Left lung (tissue), 10 donors: Measurements from ENCODE around the gene PTOV1. TPM values are rescaled to one million over a fixed set of nuclear protein-coding genes. Genes with fewer than 3 reads are reported as not detected.

ENCODE experiments used
- ATAC-seq: fragments of 200-7000 bp; cut with Tn5 transposase; one replicate; pipeline ENCODE4 v1.9.1; 2020; ENCODE audit warnings: moderate library complexity
- DNase-seq, 4 donors: peaks; one replicate each; pipeline ENCODE4 v3.0.0-alpha.2; 2013 to 2020
- H3K27ac ChIP-seq, 2 donors: fragments of 200-600 bp; sonication (generic) in 1 of 2; one replicate each; pipeline versions ENCODE4 v1.5.0 to v1.8.0; 2020 to 2021
- H3K27me3 ChIP-seq, 2 donors: fragments of 200-600 bp; sonication (generic) in 1 of 2; one replicate each; pipeline versions ENCODE4 v1.5.0 to v1.8.0; 2020 to 2021
- H3K36me3 ChIP-seq, 2 donors: fragments of 200-600 bp; sonication (generic) in 1 of 2; one replicate each; pipeline versions ENCODE4 v1.5.0 to v1.8.0; 2020 to 2021
- H3K4me1 ChIP-seq, 2 donors: fragments of 200-600 bp; one replicate each; pipeline ENCODE4 v1.8.0; 2021
- H3K4me3 ChIP-seq, 2 donors: fragments of 200-600 bp; sonication (generic) in 1 of 2; one replicate each; pipeline versions ENCODE4 v1.5.0 to v1.8.0; 2020 to 2021; ENCODE audit warnings: mild to moderate bottlenecking in 1 of 2
- H3K9me3 ChIP-seq, 2 donors: fragments of 200-600 bp; sonication (generic) in 1 of 2; one replicate each; pipeline versions ENCODE4 v1.5.0 to v1.8.0; 2020 to 2021
- intact Hi-C, 2 donors: fragments of 100-400 bp; cut with DNase I; formaldehyde crosslinking; loops; one replicate each; pipeline versions ENCODE4 v1.11.2 to v1.14.2; 2022
- polyA plus RNA-seq, 6 donors: library from polyadenylated mRNA; unstranded; fragments of 120-200 nt; gene quantifications; one replicate each; pipeline ENCODE4 v1.2.1, GENCODE V29; 2013; ENCODE audit not compliant: insufficient read length in 6 of 6
- total RNA-seq, 2 donors: library from RNA; stranded (reverse); fragmentation: NEBNext Ultra II Directional; extraction: Animal tissue kit (Norgen Biotek cat#: 25700); gene quantifications; one replicate each; pipeline ENCODE4 v1.2.1, GENCODE V29; 2021
- TF ChIP-seq, protein P1 (sequence below), 2 donors: fragments of 200-600 bp; sonication (generic) in 1 of 2; IDR thresholded peaks; one replicate each; pipeline versions ENCODE4 v1.5.0 to v1.8.0; 2021; ENCODE audit warnings: antibody characterized with exemption in 2 of 2
- donor health status: DM: no; HTN: yes; CAD: no.
- donor health status: DM: no; HTN: no; CAD: no.

PTOV1 gene
- total and polyA plus RNA-seq, 8 donors, result 96.0 to 320 (median 275) TPM

DNA sequence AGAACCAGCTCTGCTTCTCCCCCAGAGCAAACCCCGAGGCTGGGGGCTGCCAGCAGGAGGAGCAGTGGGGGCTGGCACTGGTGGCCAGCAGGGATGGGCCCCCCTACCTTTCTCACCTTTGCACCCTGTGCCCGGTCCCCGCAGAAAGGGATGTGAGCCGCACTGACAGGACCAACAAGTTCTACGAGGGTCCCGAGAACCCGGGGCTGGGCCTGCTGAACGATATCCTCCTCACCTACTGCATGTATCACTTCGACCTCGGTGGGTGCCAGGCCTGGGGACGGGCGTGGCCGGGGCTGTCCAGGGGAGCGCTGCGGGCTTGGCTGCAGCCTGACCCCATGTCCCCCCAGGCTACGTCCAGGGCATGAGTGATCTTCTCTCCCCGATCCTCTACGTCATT, 33.1 kb downstream of the PTOV1 start:
- DNase-seq, result peak in 1 of 4 donors; percentile 73
- H3K36me3 ChIP-seq, result peaks cover 0 to 91% of the 10 kb centered on the region in 2 donors

DNA sequence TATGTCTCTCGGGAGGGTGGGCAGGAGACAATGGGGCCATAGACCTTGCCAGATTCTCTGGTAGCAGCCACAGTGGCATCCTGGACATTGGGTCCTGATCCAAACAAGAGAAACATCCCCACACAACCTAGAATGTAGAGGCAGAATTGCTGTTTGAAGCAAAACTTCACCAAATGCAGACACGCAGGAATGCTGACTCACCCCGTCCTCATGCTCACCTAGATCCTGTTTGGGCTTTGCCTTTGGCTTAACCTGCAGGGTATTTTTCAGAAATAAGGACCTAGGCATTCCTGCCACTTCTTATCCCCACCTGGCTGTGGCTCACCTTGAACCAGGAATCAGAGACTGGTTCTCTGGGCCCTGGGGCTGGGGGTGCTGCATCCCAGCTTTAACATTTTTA, 33.8 kb downstream of the PTOV1 start:
- H3K4me3 ChIP-seq, result no peak overlapping the region
- intact Hi-C loops, result no loop called here
- TF ChIP-seq, protein P1, sequence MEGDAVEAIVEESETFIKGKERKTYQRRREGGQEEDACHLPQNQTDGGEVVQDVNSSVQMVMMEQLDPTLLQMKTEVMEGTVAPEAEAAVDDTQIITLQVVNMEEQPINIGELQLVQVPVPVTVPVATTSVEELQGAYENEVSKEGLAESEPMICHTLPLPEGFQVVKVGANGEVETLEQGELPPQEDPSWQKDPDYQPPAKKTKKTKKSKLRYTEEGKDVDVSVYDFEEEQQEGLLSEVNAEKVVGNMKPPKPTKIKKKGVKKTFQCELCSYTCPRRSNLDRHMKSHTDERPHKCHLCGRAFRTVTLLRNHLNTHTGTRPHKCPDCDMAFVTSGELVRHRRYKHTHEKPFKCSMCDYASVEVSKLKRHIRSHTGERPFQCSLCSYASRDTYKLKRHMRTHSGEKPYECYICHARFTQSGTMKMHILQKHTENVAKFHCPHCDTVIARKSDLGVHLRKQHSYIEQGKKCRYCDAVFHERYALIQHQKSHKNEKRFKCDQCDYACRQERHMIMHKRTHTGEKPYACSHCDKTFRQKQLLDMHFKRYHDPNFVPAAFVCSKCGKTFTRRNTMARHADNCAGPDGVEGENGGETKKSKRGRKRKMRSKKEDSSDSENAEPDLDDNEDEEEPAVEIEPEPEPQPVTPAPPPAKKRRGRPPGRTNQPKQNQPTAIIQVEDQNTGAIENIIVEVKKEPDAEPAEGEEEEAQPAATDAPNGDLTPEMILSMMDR (IDR thresholded peaks at IDR 0.05), result no peak
- H3K9me3 ChIP-seq, result no peaks in the 10 kb centered on the region
- H3K4me1 ChIP-seq, result peaks cover 0 to 3% of the 10 kb centered on the region in 2 donors
- no peak overlapping the region for H3K27ac ChIP-seq
- DNase-seq, result no peak
- peaks cover 0 to 85% of the 10 kb centered on the region in 2 donors for H3K36me3 ChIP-seq
- no peaks in the 10 kb centered on the region for H3K27me3 ChIP-seq
- no peak for ATAC-seq

More for the DNA sequence above, 33.1 kb downstream of the PTOV1 start:
- no peaks in the 10 kb centered on the region for H3K9me3 ChIP-seq
- TF ChIP-seq, protein P1 (IDR thresholded peaks at IDR 0.05), result no peak
- H3K4me1 ChIP-seq, result peaks cover 0 to 10% of the 10 kb centered on the region in 2 donors
- H3K4me3 ChIP-seq, result no peak overlapping the region
- ATAC-seq, result no peak
- intact Hi-C loops, result no loop called here
- H3K27me3 ChIP-seq, result no peaks in the 10 kb centered on the region
- H3K27ac ChIP-seq, result no peak overlapping the region

DNA sequence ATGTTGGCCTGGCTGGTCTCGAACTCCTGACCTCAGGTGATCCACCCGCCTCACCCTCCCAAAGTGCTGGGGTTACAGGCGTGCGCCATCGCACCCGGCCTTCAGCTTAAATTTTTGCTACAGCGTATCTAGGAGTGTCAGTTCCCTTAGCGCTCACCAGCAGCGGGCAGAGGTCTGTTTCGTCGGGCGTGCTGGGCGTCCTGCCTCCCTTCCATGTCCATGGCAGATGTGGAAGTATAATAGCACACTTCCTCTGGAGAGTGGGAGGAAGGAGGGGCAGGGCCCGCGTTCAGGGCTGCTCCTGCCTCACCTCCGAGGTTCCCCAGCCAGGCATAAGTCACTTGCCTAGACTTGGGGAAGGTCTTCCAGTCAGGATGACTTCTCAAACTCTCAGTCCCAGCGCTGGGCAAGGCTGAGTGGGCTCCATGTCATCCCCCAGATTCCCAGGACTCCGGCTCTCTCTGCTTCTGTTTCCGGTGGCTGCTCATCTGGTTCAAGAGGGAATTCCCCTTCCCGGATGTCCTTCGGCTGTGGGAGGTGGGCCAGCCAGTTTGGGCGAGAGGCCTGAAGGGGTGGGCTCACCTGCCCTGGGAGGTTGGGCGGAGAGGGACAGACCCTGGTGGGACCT, 36.2 kb downstream of the PTOV1 start:
- peaks cover 0 to 12% of the 10 kb centered on the region in 2 donors for H3K4me1 ChIP-seq
- H3K27me3 ChIP-seq, result peaks cover 0 to 12% of the 10 kb centered on the region in 2 donors
- no peak overlapping the region for H3K27ac ChIP-seq
- TF ChIP-seq, protein P1 (IDR thresholded peaks at IDR 0.05), result no peak
- no peaks in the 10 kb centered on the region for H3K9me3 ChIP-seq
- H3K36me3 ChIP-seq, result peaks cover 0 to 61% of the 10 kb centered on the region in 2 donors
- ATAC-seq (no peak), DNase-seq (no peak)
- intact Hi-C loops, result no loop called here
- no peak overlapping the region for H3K4me3 ChIP-seq

DNA sequence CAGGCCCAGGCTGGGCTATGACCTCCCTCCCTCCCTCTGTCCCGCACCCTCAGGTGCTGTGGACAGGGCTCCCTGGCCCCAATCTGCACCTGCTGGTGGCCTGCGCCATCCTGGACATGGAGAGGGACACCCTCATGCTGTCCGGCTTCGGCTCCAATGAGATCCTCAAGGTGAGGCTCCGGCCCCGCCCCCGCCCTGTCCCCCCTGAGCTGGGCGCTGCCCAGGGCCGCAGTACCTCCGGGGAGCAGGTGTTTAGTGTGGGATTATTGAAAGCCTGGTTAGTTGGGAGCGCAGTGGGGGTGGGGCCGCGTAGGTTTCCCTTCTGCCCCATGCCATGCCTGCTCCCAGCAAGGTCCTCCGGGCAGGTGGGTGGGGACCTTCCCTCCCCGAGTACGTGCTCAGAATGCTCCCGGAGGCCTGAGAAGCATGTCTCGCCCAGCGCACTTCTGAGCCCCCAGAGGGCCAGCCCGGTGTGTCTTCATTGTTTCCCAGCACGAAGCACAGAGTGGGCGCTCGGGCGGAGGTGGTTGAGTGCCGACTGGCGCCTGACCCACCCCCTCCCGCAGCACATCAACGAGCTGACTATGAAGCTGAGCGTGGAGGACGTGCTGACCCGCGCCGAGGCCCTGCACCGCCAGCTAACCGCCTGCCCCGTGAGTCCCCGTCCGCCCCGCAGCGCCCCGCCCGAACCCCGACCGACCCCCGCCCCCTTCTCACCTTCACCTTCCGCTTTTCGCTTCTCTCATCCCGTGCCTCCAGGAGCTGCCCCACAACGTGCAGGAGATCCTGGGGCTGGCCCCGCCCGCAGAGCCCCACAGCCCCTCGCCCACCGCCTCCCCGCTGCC, 36.9 kb downstream of the PTOV1 start:
- Histone ChIP-seq H3K4me1 (peaks cover 0 to 12% of the 10 kb centered on the region in 2 donors), H3K27me3 (peaks cover 0 to 12% of the 10 kb centered on the region in 2 donors), H3K36me3 (peaks cover 0 to 53% of the 10 kb centered on the region in 2 donors), H3K4me3 (no peak overlapping the region), H3K27ac (no peak overlapping the region), H3K9me3 (no peaks in the 10 kb centered on the region)
- intact Hi-C loops, result no loop called here
- TF ChIP-seq, protein P1 (IDR thresholded peaks at IDR 0.05), result no peak
- no peak for DNase-seq
- ATAC-seq, result no peak

DNA sequence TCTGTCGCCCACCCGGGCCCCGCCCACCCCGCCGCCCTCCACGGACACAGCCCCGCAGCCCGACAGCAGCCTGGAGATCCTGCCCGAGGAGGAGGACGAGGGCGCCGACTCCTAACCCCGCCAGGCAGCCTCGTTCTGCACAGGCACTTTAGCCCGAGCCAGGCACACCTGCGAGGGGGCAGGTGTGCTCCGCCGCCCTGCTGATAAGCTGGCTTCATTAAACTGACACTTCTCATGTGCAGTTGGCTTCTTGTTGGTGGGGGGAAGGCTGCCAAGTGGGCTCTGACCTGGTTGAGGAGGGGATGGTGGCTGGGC, 37.5 kb downstream of the PTOV1 start:
- H3K27ac ChIP-seq, result no peak overlapping the region
- ATAC-seq (no peak), DNase-seq (no peak)
- peaks cover 0 to 12% of the 10 kb centered on the region in 2 donors for H3K4me1 ChIP-seq
- intact Hi-C loops, result no loop called here
- TF ChIP-seq, protein P1 (IDR thresholded peaks at IDR 0.05), result no peak
- H3K27me3 ChIP-seq, result peaks cover 0 to 12% of the 10 kb centered on the region in 2 donors
- H3K36me3 ChIP-seq, result peaks cover 0 to 48% of the 10 kb centered on the region in 2 donors
- H3K4me3 ChIP-seq, result no peak overlapping the region
- no peaks in the 10 kb centered on the region for H3K9me3 ChIP-seq
